GM21619 (cell line): ENCODE measurements around the gene RBMS3.

Source experiments
- ATAC-seq: cut with Tn5 transposase; IDR thresholded peaks from one replicate; pipeline ENCODE4 v1.9.1; 2021; ENCODE audit not compliant: unreplicated experiment

RBMS3 gene

GRCh38 chr3:29275309-29275708 lies 5.6 kb upstream of the RBMS3 start:
- ATAC-seq: no peak

- no peak for ATAC-seq
These were observed 3.6 kb upstream of the RBMS3 start for GRCh38 chr3:29277249-29277648.

GRCh38 chr3:29279286-29279685 lies 1.6 kb upstream of the RBMS3 start:
- ATAC-seq: no peak

- no peak for ATAC-seq
These were observed 1.1 kb upstream of the RBMS3 start for GRCh38 chr3:29279806-29280205.

GRCh38 chr3:29281094-29281343 lies 148 bp downstream of the RBMS3 start:
- no peak for ATAC-seq

GRCh38 chr3:29281344-29282241 lies 722 bp downstream of the RBMS3 start:
- peak; percentile 69 for ATAC-seq

- no peak for ATAC-seq
These were observed 1.8 kb downstream of the RBMS3 start for GRCh38 chr3:29282427-29283230.

- no peak for ATAC-seq
These were observed 2.6 kb downstream of the RBMS3 start for GRCh38 chr3:29283231-29284119.

GRCh38 chr3:29284497-29284896 lies 3.6 kb downstream of the RBMS3 start:
- ATAC-seq: no peak

- ATAC-seq: no peak
These were observed 4.7 kb downstream of the RBMS3 start for GRCh38 chr3:29285471-29286071.

- ATAC-seq: no peak
These were observed 5.8 kb downstream of the RBMS3 start for GRCh38 chr3:29286478-29287240.

- no peak for ATAC-seq
These were observed 9.7 kb downstream of the RBMS3 start for GRCh38 chr3:29290596-29290995.

GRCh38 chr3:29291260-29291981 lies 10.6 kb downstream of the RBMS3 start:
- ATAC-seq: no peak

- no peak for ATAC-seq
These were observed 11.1 kb downstream of the RBMS3 start for GRCh38 chr3:29291982-29292363.

- ATAC-seq: no peak
These were observed 12.6 kb downstream of the RBMS3 start for GRCh38 chr3:29293421-29293820.

- no peak for ATAC-seq
These were observed 17.1 kb downstream of the RBMS3 start for GRCh38 chr3:29297998-29298397.

- ATAC-seq: no peak
These were observed 20.6 kb downstream of the RBMS3 start for GRCh38 chr3:29301332-29302019.

- ATAC-seq: no peak
These were observed 21.7 kb downstream of the RBMS3 start for GRCh38 chr3:29302619-29303018.

- ATAC-seq: no peak
These were observed 26.4 kb downstream of the RBMS3 start for GRCh38 chr3:29307295-29307694.
